ENCODE measurements around the gene MTRF1L.

- TF ChIP-seq EP300 (IDR thresholded peaks at IDR 0.05; ENCODE audit: borderline replicate concordance) (no peak), TAF1 (IDR thresholded peaks at IDR 0.05; ENCODE audit: low read depth) (no peak)
Measured at GRCh38 chr6:152946484-152946883, 56.0 kb downstream of the MTRF1L start.

Data from Ishikawa (cell line).